H1 (cell line): Measurements from ENCODE around the gene TUT4. TPM values are rescaled to one million over a fixed set of nuclear protein-coding genes. Genes with fewer than 3 reads are reported as not detected.

Source experiments
- SIX5 ChIP-seq: IDR thresholded peaks from 2 replicates; pipeline ENCODE4 v1.6.1; 2011; ENCODE audit warnings: mild to moderate bottlenecking, low read depth, low read length
- TAF1 ChIP-seq: IDR thresholded peaks from 2 replicates; pipeline ENCODE4 v1.6.1; 2011; ENCODE audit warnings: mild to moderate bottlenecking, low read depth, low read length
- TBP ChIP-seq: IDR thresholded peaks from 2 replicates; pipeline ENCODE4 v1.6.1; 2011; ENCODE audit warnings: low read depth, low read length, improper control_type of control experiment
- polyA plus RNA-seq, 7 experiments: library from polyadenylated mRNA; depleted of rRNA in 3 of 7; stranded (reverse) in 5 of 7; unstranded in 2 of 7; fragments of >200 nt in 5 of 7; fragments of 200-250 nt in 2 of 7; gene quantifications; 1 replicate in 5 of 7; 2 replicates in 1 of 7; 4 replicates in 1 of 7; pipeline versions ENCODE4 v1.2.1 to v1.2.3, GENCODE V29; 2011 to 2013; ENCODE audit warnings: missing spikeins in 2 of 7, mixed read lengths in 2 of 7
- total RNA-seq: library from RNA; stranded (reverse); fragmentation: NEBNext Ultra II Directional; extraction: Animal tissue kit (Norgen Biotek cat#: 25700); gene quantifications from 2 replicates; pipeline ENCODE4 v1.2.1, GENCODE V29; 2021

The TUT4 gene
- total and polyA plus RNA-seq, 2 of the 8 experiments (the other 6 are each of a cell fraction or from before 2014, with no cell fraction given): 54.5 to 63.3 TPM

- TF ChIP-seq SIX5 (no peak), TBP (no peak), TAF1 (no peak)
Measured at GRCh38 chr1:52546852-52547251, 6.0 kb downstream of the TUT4 start (continued).
